OCI-LY7 (cell line): ENCODE measurements around the gene PAK4.

Experiments
- CTCF ChIP-seq: fragments of 200-600 bp; sonication (generic); conservative IDR thresholded peaks from 2 replicates; pipeline ENCODE4 v1.5.1; 2014; ENCODE audit warnings: mild to moderate bottlenecking, antibody characterized with exemption, low read length, moderate library complexity, mixed read lengths
- EZH2phosphoT487 ChIP-seq: fragments of 200-600 bp; sonication (generic); IDR thresholded peaks from 2 replicates; pipeline ENCODE4 v1.6.1; 2018; ENCODE audit warnings: low read depth, borderline replicate concordance, mild to moderate bottlenecking, mixed run types, antibody characterized with exemption, low read length, moderate library complexity, mixed read lengths

GRCh38 chr19:39097299-39097698, 28.3 kb upstream of the PAK4 start:
- TF ChIP-seq CTCF (no peak), EZH2phosphoT487 (no peak)
